Measurements from ENCODE around the gene CTSS.

Gene CTSS

GRCh38 chr1:150765296-150765976 is at the start of gene CTSS:
Gene CTSS, minus strand, starts transcription at chr1:150765778. Its CDS starts 1,015 bp downstream, at chr1:150764763.
- TF ChIP-seq CTCF (IDR thresholded peaks at IDR 0.05) = no peak
- H3K4me3 Mint-ChIP-seq = no peak within 1 kb of the TSS
- H3K9me3 Mint-ChIP-seq = peaks cover 17% of the 10 kb centered on the region
- no peak for DNase-seq
- peak within 1 kb of the TSS; percentile 70 for H3K27ac Mint-ChIP-seq
- no peaks in the 10 kb centered on the region for H3K27me3 Mint-ChIP-seq (ENCODE audit: low read depth, poor library complexity)
- H3K36me3 Mint-ChIP-seq (ENCODE audit: low read depth) = no peaks in the 10 kb centered on the region
- H3K4me1 Mint-ChIP-seq = peaks cover 9% of the 10 kb centered on the region

- Mint-ChIP-seq H3K27me3 (ENCODE audit: low read depth, poor library complexity) (no peaks in the 10 kb centered on the region), H3K27ac (no peak overlapping the region), H3K9me3 (no peaks in the 10 kb centered on the region)
Observed at GRCh38 chr1:150813028-150813707, 47.6 kb upstream of the CTSS start.

GRCh38 chr1:150810958-150811659 is 45.5 kb upstream of the CTSS start:
- DNase-seq = no peak
- Mint-ChIP-seq H3K27ac (no peak overlapping the region), H3K4me1 (peaks cover 29% of the 10 kb centered on the region)

More at GRCh38 chr1:150813028-150813707, 47.6 kb upstream of the CTSS start:
- peaks cover 23% of the 10 kb centered on the region for H3K36me3 Mint-ChIP-seq (ENCODE audit: low read depth)
- TF ChIP-seq CTCF (IDR thresholded peaks at IDR 0.05) = peak; percentile 63
- DNase-seq = peak; percentile 45
- no peak overlapping the region for H3K4me3 Mint-ChIP-seq
- peaks cover 8% of the 10 kb centered on the region for H3K4me1 Mint-ChIP-seq

GRCh38 chr1:150809651-150810050 is 44.1 kb upstream of the CTSS start:
- no peak overlapping the region for H3K4me3 Mint-ChIP-seq
- no peak for DNase-seq
- no peak for TF ChIP-seq CTCF (IDR thresholded peaks at IDR 0.05)
- H3K36me3 Mint-ChIP-seq (ENCODE audit: low read depth) = peaks cover 7% of the 10 kb centered on the region
- H3K27ac Mint-ChIP-seq = no peak overlapping the region
- H3K27me3 Mint-ChIP-seq (ENCODE audit: low read depth, poor library complexity) = no peaks in the 10 kb centered on the region
- H3K4me1 Mint-ChIP-seq = peaks cover 32% of the 10 kb centered on the region
- H3K9me3 Mint-ChIP-seq = no peaks in the 10 kb centered on the region

More at GRCh38 chr1:150810958-150811659, 45.5 kb upstream of the CTSS start:
- no peaks in the 10 kb centered on the region for H3K27me3 Mint-ChIP-seq (ENCODE audit: low read depth, poor library complexity)
- H3K36me3 Mint-ChIP-seq (ENCODE audit: low read depth) = peaks cover 13% of the 10 kb centered on the region
- no peaks in the 10 kb centered on the region for H3K9me3 Mint-ChIP-seq
- no peak overlapping the region for H3K4me3 Mint-ChIP-seq
- TF ChIP-seq CTCF (IDR thresholded peaks at IDR 0.05) = no peak

GRCh38 chr1:150808846-150809245 is 43.3 kb upstream of the CTSS start:
- Mint-ChIP-seq H3K27ac (no peak overlapping the region), H3K4me3 (no peak overlapping the region), H3K9me3 (no peaks in the 10 kb centered on the region), H3K4me1 (peaks cover 32% of the 10 kb centered on the region), H3K36me3 (ENCODE audit: low read depth) (peaks cover under 1% of the 10 kb centered on the region), H3K27me3 (ENCODE audit: low read depth, poor library complexity) (no peaks in the 10 kb centered on the region)
- TF ChIP-seq CTCF (IDR thresholded peaks at IDR 0.05) = no peak
- DNase-seq = no peak
